GM21576 (cell line): ENCODE measurements around the gene TMEM120B.
A peak's percentile ranks its signal among the peaks of the same experiment; 100 is the strongest.
"Not testable (repeated sequence)": the region's sequence is repeated elsewhere in the genome, so short reads cannot be mapped to it uniquely, and the experiment has no call there.

Source experiments
- ATAC-seq: cut with Tn5 transposase; IDR thresholded peaks from one replicate; pipeline ENCODE4 v1.9.1; 2021; ENCODE audit warnings: mild to moderate bottlenecking, moderate library complexity; ENCODE audit not compliant: unreplicated experiment

TMEM120B gene

DNA sequence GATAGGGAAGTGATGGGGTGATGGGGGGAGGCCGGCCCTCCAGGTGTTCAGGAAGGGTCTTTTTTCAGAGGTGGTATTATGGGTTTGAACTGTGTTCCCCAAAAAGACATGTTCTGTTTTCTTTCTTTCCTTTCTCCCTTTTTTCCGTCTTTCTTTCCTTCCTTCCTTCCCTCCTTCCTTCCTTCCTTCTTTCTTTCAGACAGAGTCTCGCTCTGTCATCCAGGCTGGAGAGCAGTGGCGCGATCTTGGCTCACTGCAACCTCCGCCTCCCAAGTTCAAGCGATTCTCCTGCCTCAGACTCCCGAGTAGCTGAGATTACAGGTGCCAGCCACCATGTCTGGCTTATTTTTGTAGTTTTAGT is 3.5 kb upstream of the TMEM120B start:
- not testable (repeated sequence) for ATAC-seq

DNA sequence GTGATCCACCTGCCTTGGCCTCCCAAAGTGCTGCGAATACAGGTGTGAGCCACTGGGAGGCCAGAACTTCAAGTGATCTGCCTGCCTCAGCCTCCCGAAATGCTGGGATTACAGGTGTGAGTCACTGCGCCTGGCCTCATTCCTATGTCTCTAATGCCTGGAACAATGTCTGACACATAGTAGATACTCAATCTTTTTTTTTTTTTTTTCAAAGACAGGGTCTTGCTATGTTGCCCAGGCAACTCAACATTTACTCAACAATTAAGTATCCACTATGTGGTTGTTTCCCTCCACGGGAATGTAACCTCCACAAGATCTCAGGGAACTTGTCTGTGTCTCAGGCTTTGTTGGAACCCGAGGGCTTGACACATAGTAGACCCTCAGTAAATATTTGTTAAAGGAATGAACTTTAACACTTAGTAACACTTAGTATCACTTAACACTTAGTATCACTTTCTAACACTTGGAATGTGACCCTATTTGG is 3.0 kb upstream of the TMEM120B start:
- ATAC-seq, result no peak

DNA sequence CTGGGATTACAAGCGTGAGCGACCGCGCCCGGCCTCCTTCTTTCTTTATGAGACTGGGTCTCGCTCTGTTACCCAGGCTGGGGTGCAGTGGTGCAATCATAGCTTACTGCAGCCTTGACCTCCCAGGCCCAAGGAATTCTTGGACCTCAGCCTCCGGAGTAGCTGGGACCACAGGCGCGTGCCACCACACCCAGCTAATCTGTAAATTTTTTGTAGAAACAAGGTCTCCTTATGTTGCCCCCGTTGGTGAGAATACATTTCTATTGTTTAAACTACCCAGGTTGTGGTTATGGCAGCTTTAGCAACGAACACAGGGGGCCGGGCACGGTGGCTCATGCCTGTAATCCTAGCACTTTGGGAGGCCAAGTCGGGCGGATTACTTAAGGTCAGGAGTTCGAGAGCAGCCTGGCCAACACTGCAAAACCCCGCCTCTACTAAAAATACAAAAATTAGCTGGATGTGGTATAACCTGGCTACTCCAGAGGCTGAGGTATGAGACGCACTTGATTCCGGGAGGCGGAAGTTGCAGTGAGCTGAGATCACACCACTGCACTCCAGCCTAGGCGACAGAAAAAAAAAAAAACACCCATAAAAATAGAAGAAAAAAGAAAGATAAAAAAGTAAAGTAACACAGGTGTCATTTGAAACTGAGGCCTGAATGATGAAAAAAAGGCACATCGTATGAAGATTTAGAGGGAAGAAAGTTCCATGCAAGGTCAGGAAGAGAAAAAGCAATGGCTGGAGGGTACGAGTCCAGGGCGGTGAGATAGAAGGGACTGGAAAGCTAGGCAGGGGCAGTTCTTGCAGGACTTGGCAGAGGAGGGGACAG is 977 bp upstream of the TMEM120B start:
- no peak for ATAC-seq

DNA sequence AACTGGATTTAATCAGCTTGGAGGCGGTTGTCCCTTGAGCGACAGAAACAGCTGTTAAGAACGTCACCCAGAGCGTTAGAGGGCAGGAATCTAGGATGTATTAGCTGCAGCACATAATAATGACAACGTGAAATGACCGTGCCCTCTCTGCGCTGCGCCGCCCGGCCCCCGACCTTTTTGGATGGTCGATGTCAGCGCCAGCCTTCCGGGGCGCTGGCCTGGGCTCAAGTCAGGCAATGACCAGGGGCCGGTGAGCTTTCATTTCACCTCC is 427 bp upstream of the TMEM120B start:
- peak; percentile 22 for ATAC-seq

DNA sequence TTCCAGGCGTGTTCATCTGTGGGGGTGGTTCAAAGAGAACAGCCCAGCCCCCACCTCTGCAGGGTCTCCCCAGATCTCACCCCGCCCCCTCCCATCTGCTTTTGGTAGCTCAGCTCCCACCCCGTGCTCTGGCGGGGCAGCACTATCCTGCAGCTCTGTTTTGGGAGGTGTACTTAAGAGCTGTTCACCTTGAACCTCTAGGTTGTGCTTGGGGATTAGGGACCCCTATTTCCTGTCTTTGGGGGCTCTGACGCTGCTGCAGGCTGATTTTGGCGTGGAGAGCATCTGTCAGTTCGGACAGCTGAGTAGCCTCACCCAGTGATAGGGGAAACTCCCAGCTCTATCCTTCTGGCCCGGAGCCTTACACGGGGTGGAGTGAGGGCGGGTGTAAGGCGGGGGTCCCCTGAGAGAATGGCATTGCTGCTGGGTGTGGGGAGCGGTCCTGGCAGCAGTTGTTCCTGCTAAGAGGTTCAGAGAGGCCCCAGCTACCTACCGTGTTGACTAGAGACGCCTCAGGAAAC is 765 bp downstream of the TMEM120B start:
- ATAC-seq, result peak; percentile 3

DNA sequence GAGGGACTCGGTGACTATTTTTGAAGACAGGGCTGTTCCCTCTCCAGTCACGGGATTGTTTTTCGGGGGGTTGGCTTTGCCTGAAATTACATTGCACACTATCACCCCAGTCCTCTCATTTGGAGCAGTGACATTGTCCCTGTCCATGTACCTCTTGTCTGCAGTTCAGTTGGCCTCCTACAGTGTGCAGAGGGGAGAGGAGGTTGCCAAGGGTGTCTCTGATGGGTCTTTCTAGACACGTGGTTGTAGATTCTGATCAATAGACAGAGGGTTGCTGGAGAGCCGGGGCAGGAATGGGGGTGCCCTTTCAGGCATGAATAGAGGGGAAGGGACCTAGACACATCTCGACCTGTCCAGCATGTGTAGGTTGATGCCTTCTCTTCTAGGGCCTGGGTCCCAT is 1.2 kb downstream of the TMEM120B start:
- ATAC-seq, result no peak

DNA sequence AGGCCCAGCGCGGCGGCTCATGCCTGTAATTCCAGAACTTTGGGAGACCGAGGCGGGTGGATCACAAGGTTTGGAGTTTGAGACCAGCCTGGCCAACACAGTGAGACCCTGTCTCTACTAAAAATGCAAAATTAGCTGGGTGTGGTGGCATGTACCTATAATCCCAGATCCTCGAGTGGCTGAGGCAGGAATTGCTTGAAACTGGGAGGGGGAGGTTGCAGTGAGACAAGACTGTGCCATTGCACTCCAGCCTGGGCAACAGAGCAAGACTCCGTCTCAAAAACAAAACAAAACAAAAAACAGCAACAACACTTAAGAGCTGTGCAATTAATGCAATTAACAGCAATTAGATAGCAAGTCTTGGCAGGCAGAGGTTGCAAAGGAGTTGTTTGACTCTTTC is 2.5 kb downstream of the TMEM120B start:
- not testable (repeated sequence) for ATAC-seq

DNA sequence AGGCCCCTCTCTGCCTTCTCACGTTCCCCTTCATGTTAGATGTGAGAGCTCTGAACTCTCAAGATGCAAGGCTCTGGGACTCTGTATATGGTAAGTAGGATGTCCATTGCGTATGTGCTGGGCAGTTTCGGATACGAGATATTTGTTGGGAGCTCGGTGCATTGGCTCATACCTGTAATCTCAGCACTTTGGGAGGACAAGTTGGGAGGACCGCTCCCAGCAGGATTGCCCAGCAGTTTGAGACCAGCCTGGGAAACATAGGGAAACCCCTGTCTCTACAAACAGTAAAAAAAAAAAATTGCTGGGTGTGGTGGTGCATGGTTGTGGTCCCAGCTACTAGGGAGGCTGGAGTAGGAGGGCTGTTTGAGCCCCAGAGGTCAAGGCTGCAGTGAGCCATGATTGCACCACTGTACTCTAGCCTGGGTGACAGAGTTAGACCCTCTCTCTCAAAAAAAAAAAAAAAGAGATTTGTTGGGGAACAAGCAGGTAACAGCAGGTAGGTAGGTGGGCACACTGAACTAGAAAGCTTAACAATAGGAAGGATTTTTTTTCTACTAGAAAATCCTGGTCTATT is 3.4 kb downstream of the TMEM120B start:
- no peak for ATAC-seq

DNA sequence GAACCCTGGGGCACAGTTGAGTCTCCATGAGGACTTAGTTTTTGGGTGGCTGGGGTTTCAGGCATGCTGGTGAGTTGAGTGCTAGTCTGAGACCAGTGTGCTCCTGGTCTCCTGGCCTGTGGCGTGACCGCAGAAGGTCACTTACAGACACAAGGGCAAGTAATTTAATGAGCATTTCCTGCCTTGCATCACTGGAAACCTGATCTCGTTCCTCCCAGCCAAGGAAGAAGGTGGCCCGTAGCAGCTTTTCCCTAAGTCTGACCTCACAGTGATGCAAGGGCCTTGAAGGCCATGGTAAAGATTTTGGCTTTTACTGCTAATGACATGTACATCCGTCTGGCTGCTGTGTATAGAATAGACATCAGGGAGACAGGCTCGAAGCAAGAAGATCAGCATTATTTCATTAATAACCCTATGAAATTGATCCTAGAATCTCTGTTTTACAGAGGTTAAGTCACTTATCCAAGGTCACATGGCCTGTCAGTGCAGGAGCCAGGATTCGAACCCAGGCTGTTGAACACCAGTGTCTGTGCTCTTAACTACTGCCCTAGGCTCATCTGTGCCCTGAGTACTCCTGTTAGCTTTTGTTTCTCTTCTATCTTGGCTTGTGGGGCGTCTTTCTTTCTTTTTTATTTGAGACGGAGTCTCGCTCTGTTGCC is 4.6 kb downstream of the TMEM120B start:
- no peak for ATAC-seq

DNA sequence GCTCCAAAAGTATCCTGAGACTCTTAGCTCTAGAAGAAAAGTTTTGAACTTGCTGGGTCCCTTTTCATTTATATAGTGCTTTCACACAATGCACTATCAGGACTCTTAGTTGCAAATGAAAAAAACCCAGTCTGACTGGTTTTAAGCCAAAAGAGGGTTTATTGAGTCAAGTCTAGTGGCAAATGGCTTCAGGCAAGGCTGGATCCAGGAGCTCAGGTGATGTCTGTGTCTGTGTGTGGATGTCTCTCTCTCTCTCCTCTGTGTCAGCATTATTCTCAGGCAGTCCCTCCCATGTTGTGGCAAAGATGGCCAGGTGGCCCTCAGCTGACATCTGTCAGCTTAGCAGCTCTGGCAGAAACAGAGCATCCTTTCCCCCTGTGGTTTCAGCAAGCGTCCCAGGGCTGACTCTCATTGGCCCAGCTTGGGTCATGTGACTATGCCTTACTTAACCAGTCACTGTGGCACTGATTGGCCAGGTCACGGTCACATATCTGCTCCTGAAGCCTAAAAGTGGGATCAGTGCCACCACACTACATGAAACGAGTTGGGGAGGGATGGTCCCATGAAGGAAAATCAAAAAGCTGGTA is 6.2 kb downstream of the TMEM120B start:
- ATAC-seq, result no peak

DNA sequence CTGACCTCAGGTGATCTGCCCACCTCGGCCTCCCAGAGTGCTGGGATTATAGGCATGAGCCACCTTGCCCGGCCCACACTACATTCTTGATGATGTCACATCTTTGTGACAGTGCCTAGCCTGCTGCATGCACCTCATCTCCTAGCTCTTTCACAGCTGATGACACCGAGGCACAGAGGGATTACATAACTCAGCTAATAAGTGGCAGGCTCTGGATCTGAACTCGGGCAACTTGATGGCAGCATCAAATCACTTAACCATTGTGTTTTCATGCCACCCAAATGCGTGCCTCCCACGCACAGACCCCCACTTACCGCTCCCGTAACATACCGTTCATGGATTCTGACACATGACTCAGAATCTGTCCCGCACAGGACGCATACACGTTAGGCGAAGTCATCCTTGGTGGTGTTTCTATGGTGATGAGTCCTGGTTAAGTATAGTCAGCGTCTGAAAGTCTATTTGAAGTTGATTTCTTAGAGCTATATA is 7.4 kb downstream of the TMEM120B start:
- no peak for ATAC-seq

DNA sequence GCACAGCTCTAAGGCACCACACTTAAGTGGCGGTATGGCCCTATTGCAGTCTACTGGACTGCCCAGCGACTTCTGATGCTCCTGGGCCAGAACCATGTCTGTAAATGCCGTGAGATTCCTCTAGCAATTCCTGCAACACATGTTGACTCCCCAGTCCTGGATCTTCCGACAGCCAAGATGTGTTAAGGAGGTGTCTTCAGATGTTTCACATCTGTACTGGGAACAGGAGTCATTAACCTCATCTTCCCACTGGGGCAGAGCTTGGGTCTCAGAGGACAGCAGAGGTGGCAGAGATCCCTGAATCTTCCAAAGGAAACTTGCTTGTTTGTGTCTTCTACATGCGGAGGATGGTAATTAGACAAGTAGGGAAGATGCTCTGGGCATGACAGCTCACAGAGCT is 8.2 kb downstream of the TMEM120B start:
- ATAC-seq, result no peak

DNA sequence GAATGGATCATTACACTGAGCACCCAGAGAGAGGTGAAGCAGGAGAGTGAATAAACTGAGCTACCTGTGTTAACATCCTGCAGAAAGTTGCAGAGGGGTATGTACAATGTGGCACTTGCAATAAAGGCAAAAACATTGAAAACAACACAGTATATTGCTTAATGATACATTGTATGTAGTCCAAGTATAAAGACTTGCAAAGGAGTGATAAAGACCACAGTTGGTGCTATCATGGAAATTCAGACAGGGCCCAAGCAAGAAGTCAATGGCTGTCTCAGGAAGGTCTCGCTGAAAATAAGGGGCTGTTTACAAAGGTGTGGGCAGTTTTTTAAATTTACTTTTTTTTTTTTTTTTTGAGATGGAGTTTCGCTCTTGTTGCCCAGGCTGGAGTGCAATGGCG is 10.0 kb downstream of the TMEM120B start:
- ATAC-seq, result no peak

DNA sequence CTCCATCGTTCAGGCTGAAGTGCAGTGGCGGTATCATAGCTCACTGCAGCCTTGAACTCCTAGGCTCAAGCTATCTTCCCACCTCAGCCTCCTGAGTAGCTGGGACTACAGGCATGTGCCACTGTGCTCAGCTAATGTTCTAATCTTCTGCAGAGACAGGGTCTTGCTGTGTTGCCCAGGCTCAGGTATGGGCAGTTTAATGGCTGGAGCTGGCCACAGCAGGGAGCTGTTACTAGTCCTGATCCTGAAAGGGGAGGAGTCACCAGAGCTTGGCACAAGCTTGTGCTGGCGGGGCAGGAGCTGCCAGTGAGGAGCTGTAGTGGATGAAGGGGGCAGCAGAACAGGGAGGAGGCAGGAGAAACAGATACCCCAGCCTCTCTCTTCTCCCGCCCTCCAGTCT is 10.6 kb downstream of the TMEM120B start:
- no peak for ATAC-seq

DNA sequence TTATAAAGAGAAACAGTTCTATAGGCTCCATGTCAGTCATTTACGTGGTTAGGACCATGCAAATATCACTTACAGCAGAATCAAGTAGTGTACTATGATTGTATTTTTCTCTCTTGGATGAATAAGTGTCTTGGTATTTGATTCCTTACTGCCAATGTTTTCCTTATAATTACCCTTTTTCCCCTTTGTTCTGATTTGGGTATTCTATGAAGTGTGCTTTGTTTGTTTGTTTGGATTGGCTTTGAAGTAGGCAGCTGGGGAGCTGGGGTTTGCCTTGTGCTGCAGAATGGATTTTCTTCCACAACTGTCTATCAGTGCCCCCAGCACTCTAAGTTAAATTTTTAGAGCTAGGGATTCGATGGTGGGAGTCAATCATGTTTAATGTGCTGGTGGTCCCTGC is 12.4 kb downstream of the TMEM120B start:
- ATAC-seq, result no peak

DNA sequence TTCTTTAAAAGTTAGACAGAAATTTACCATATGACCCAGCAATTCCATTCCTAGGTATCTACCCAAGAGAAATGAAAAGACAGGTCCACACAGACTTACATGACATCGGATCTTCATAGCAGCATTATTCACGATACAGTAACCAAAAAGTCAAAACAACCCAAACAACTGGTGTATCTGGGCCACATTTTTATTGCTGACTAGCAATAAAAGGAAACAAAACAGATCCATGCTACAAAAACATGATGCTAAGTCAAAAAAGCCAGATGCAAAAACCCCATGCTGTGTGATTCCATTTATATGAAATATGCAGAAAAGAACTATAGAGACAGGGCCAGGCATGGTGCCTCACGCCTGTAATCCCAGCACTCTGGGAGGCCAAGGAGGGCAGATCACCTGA is 12.9 kb downstream of the TMEM120B start:
- ATAC-seq, result no peak

DNA sequence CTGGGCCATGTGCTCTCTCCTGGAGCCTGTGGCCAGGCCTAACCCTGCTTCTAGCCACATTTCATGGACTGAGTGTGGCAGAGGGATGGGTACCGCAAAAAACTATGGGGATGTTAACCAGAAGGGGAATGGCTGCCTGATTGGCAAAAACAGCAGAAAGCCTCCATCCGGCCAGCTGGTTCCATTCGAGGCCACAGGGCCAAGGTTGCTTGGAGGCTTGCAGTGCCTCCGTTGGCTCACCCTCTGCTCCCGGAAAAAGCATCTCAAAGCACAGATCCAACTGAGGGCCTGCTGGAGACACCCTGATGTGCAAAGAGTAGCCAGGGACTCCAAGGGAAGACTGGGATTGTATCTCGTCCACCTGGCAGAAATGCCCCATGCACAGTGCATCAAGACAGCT is 16.5 kb downstream of the TMEM120B start:
- no peak for ATAC-seq

DNA sequence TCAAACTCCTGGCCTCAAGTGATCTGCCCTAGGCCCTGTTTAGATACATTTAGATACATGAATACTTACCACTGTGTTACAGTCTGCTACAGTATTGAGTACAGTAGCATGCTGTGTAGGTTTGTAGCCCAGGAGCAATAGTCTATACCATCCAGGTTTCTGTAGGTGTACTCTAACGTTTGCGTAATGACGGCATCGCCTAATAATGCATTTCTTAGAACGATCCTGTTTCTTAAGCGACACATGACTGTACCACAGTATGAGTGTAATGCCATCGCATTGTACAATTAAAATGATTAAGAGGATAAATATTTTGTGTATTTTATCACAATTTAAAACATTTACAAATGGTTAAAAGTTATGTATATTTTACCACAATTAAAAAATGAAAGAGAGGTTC is 18.9 kb downstream of the TMEM120B start:
- no peak for ATAC-seq

DNA sequence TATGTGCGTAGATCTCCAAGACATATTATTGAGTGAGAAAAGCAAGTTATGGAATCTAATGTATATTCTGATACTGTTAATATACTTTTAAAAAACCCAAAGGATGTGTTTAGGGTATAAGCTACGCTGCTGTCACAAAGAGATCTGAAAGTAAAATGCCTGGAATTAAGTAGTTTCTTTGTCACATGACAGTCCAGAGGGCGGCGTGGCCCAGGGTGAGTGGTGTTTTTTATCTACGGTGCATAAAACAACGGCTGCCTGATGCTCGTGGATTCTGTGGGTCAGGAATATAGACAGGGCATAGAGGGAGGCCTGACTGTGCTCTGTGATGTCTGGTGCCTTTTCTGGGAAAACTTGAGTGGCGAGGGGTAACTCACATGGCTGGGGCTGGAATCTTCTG is 21.3 kb downstream of the TMEM120B start:
- no peak for ATAC-seq

DNA sequence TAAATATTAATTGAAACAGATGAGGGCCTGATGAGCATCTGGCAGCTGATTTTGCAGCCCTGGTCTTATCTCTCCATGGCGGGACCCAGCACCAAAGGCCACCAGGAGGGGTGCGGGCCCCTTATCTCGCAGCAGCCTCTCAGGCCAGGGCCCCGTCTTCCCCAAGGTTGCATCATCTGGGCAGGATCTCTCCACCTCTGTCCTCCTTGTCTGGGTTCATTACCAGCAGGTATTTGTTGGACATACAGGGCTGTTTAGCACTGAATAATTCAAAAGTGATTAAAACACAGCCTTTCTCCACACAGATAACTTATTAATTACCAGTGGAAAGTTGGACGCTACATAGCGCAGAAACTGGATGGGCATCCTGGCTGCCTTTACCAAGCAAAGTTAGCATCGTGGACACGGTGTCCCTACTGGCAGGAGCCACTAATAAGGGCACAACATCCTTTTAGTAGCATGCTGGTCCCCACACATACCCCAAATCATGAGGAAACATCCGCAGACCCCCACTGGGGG is 25.8 kb downstream of the TMEM120B start:
- ATAC-seq, result no peak

DNA sequence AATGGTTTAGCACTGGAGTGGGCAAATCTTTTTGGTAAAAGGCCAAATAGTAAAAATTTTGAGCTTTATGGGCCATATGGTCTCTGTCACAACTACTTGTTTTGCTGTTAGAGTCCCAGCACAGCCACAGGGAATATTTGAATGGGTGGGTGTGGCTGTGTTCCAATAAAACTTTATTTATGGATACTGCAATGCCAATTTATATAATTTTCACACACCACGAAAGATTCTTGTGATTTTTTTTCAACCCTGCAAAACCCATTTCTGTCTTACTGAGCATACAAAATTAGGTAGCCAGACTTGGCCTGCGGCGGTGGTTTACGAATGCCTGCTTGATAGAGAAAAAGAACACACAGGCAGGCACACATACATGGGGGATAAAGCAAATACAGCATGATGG is 28.3 kb downstream of the TMEM120B start:
- no peak for ATAC-seq
